ENCODE results near the gene ATP2A1.

DNA sequence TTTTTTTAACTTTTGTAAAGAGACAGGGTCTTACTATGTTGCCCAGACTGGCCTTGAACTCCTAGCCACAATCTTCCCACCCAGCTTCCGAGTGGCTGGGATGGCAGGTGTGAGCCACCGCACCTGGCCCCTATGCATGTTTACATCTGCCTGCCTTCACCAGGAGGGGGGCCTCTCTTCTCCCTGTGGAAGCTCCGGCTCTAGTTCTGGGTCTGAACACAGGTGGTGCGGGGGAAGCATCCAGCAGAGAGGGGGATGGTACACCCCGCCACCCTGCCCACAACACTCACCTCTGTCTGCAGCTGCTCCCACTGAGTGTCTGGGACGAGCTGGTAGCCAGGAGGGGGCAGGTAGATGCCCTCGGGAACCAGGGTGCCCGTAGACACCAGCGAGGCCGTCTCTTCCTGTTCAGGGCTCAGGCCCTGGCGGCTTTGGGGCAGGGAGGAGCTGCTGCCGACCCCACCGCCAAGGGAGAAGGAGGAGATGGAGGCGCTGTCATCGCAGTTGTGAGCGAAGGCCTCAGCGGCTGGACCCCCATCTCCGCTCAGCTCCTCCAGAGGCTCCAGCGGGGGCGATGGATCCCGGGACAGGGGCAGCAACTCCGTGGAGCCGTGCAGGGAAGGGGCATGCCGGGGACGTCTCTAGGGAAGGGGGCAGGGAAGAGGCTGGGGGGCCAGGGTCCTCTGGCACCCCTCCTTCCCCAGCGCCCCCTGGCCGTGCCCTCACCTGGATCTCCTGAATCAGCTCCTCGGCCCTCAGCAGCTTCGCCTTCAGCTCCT is 35.8 kb downstream of the ATP2A1 start:
- no peak for TF ChIP-seq EZH2phosphoT487 (IDR thresholded peaks at IDR 0.05; ENCODE audit: low read depth, severe bottlenecking, unreplicated experiment)
- TF ChIP-seq, protein P1, sequence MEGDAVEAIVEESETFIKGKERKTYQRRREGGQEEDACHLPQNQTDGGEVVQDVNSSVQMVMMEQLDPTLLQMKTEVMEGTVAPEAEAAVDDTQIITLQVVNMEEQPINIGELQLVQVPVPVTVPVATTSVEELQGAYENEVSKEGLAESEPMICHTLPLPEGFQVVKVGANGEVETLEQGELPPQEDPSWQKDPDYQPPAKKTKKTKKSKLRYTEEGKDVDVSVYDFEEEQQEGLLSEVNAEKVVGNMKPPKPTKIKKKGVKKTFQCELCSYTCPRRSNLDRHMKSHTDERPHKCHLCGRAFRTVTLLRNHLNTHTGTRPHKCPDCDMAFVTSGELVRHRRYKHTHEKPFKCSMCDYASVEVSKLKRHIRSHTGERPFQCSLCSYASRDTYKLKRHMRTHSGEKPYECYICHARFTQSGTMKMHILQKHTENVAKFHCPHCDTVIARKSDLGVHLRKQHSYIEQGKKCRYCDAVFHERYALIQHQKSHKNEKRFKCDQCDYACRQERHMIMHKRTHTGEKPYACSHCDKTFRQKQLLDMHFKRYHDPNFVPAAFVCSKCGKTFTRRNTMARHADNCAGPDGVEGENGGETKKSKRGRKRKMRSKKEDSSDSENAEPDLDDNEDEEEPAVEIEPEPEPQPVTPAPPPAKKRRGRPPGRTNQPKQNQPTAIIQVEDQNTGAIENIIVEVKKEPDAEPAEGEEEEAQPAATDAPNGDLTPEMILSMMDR (IDR thresholded peaks at IDR 0.05; ENCODE audit: poor library complexity): no peak
